ENCODE measurements around the gene CDYL. TPM values are rescaled to one million over a fixed set of nuclear protein-coding genes. Genes with fewer than 3 reads are reported as not detected.

CDYL gene
- total and polyA plus RNA-seq, 7 donors, result 10.0 to 30.0 (median 19.9) TPM

- intact Hi-C loops (cut with DNase I), result no loop called here
- Histone ChIP-seq H3K4me1 (peaks cover 13% of the 10 kb centered on the region), H3K9me3 (peaks cover 15% of the 10 kb centered on the region), H3K36me3 (ENCODE audit: insufficient read depth in 1 of 2, low read depth in 1 of 2) (no peaks in the 10 kb centered on the region), H3K27ac (no peak overlapping the region), H3K27me3 (ENCODE audit: insufficient read depth in 3 of 3, low read length in 2 of 3) (no peaks in the 10 kb centered on the region), H3K4me3 (no peak overlapping the region)
- 95 to 96% (median 96%) methylated on average over 3 of the region's 3 CpGs for WGBS, 3 donors
- ATAC-seq (no peak), DNase-seq (no peak)
- TF ChIP-seq, protein P1, sequence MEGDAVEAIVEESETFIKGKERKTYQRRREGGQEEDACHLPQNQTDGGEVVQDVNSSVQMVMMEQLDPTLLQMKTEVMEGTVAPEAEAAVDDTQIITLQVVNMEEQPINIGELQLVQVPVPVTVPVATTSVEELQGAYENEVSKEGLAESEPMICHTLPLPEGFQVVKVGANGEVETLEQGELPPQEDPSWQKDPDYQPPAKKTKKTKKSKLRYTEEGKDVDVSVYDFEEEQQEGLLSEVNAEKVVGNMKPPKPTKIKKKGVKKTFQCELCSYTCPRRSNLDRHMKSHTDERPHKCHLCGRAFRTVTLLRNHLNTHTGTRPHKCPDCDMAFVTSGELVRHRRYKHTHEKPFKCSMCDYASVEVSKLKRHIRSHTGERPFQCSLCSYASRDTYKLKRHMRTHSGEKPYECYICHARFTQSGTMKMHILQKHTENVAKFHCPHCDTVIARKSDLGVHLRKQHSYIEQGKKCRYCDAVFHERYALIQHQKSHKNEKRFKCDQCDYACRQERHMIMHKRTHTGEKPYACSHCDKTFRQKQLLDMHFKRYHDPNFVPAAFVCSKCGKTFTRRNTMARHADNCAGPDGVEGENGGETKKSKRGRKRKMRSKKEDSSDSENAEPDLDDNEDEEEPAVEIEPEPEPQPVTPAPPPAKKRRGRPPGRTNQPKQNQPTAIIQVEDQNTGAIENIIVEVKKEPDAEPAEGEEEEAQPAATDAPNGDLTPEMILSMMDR (IDR thresholded peaks at IDR 0.05), result no peak
These were observed 94.8 kb downstream of the CDYL start for GRCh38 chr6:4870821-4871494.

- Histone ChIP-seq H3K27me3 (ENCODE audit: insufficient read depth in 3 of 3, low read length in 2 of 3) (no peaks in the 10 kb centered on the region), H3K36me3 (ENCODE audit: insufficient read depth in 1 of 2, low read depth in 1 of 2) (no peaks in the 10 kb centered on the region), H3K27ac (no peak overlapping the region), H3K4me3 (no peak overlapping the region), H3K4me1 (peaks cover 20% of the 10 kb centered on the region), H3K9me3 (peaks cover 13% of the 10 kb centered on the region)
- ATAC-seq (no peak), DNase-seq (no peak)
- TF ChIP-seq, protein P1 (IDR thresholded peaks at IDR 0.05), result no peak
- intact Hi-C loops (cut with DNase I), result no loop called here
- WGBS, 3 donors, result 93 to 95% (median 93%) methylated on average over 5 of the region's 5 CpGs
These were observed 95.6 kb downstream of the CDYL start for GRCh38 chr6:4871825-4872224.

DNA sequence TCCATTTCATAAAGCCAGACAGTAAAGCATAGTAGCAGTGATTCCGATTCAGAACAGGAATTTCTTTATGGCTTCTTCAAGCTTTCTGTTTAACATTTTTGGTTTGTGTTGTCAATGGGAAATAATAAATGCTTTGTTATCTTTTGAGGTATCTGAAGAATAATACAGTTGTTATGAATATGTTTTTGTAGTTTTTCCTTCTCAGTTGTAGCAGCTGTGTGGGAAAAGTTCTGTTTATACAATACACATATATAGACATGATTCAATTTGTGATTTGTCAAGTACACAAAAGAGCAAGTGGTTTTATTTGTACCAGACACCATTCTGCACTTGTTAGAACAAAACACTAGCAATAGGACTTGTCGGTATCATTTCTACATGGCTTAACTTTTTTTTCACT, 96.6 kb downstream of the CDYL start:
- intact Hi-C loops (cut with DNase I), result no loop called here
- Histone ChIP-seq H3K36me3 (ENCODE audit: insufficient read depth in 1 of 2, low read depth in 1 of 2) (no peaks in the 10 kb centered on the region), H3K9me3 (peaks cover 3% of the 10 kb centered on the region), H3K4me1 (peaks cover 21% of the 10 kb centered on the region), H3K27ac (no peak overlapping the region), H3K4me3 (no peak overlapping the region), H3K27me3 (ENCODE audit: insufficient read depth in 3 of 3, low read length in 2 of 3) (no peaks in the 10 kb centered on the region)
- DNase-seq, result no peak
- 35 to 57% (median 39%) methylated on average over 2 of the region's 2 CpGs for WGBS, 3 donors
- TF ChIP-seq, protein P1 (IDR thresholded peaks at IDR 0.05), result no peak
- ATAC-seq, result no peak

- H3K27ac ChIP-seq, result no peak overlapping the region
- no peak for DNase-seq
- H3K36me3 ChIP-seq (ENCODE audit: insufficient read depth in 1 of 2, low read depth in 1 of 2), result no peaks in the 10 kb centered on the region
- TF ChIP-seq, protein P1 (IDR thresholded peaks at IDR 0.05), result no peak
- peaks cover 21% of the 10 kb centered on the region for H3K4me1 ChIP-seq
- H3K9me3 ChIP-seq, result no peaks in the 10 kb centered on the region
- ATAC-seq, result no peak
- intact Hi-C loops (cut with DNase I), result no loop called here
- no peak overlapping the region for H3K4me3 ChIP-seq
- no peaks in the 10 kb centered on the region for H3K27me3 ChIP-seq (ENCODE audit: insufficient read depth in 3 of 3, low read length in 2 of 3)
- 70 to 80% (median 72%) methylated on average over 6 of the region's 6 CpGs for WGBS, 3 donors
These were observed 97.7 kb downstream of the CDYL start for GRCh38 chr6:4873928-4874327.

- 75 to 77% (median 76%) methylated on average over 6 of the region's 6 CpGs for WGBS, 3 donors
- intact Hi-C loops (cut with DNase I), result no loop called here
- Histone ChIP-seq H3K36me3 (ENCODE audit: insufficient read depth in 1 of 2, low read depth in 1 of 2) (no peaks in the 10 kb centered on the region), H3K4me1 (peaks cover 13% of the 10 kb centered on the region), H3K27ac (no peak overlapping the region), H3K27me3 (ENCODE audit: insufficient read depth in 3 of 3, low read length in 2 of 3) (no peaks in the 10 kb centered on the region), H3K9me3 (no peaks in the 10 kb centered on the region), H3K4me3 (no peak overlapping the region)
- no peak for ATAC-seq
- no peak for DNase-seq
- TF ChIP-seq, protein P1 (IDR thresholded peaks at IDR 0.05), result no peak
These were observed 103.6 kb downstream of the CDYL start for GRCh38 chr6:4879741-4880275.
